Kasumi-1 (cell line): ENCODE measurements around the gene BRME1.
"Not testable (repeated sequence)": the region's sequence is repeated elsewhere in the genome, so short reads cannot be mapped to it uniquely, and the experiment has no call there.

ENCODE experiments used
- DNase-seq, 2 experiments: peaks; one replicate each; lab custom pipeline; 2025; lab: John Stamatoyannopoulos, UW

BRME1 gene

GRCh38 chr19:13865571-13866462 lies 40.1 kb downstream of the BRME1 start:
- DNase-seq = no peak

- no peak for DNase-seq
Measured at GRCh38 chr19:13864667-13865570, 41.0 kb downstream of the BRME1 start.

DNA sequence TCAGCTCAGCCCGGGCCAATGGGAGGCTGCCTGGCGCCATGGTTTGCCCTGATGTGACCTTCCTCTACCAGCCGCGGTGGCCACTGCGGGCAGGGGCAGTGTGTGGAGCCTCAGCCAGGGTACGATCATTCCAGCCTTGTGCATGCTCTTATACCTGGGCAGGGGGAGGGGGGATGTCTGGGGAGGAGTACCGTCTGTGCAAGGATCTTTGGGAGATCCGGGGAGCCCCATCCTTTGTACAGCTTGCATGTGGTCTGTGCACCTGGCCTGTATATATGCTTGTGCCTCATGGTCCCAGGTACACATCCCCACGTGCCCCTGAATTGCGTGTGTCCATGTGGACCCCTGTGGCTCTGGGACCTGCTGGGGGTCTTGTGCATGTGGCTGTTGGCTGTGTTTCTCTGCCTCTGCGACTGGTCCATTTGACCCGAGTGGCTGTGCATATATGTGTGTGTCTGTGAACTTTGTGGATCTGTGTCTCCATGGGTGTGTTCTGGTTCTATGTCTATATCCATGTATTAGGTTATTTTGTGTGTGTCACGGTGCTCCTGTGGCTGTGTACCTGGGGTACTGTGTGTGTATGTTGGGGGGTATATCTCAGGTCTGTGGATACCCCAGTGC lies 41.8 kb downstream of the BRME1 start:
- no peak for DNase-seq

DNA sequence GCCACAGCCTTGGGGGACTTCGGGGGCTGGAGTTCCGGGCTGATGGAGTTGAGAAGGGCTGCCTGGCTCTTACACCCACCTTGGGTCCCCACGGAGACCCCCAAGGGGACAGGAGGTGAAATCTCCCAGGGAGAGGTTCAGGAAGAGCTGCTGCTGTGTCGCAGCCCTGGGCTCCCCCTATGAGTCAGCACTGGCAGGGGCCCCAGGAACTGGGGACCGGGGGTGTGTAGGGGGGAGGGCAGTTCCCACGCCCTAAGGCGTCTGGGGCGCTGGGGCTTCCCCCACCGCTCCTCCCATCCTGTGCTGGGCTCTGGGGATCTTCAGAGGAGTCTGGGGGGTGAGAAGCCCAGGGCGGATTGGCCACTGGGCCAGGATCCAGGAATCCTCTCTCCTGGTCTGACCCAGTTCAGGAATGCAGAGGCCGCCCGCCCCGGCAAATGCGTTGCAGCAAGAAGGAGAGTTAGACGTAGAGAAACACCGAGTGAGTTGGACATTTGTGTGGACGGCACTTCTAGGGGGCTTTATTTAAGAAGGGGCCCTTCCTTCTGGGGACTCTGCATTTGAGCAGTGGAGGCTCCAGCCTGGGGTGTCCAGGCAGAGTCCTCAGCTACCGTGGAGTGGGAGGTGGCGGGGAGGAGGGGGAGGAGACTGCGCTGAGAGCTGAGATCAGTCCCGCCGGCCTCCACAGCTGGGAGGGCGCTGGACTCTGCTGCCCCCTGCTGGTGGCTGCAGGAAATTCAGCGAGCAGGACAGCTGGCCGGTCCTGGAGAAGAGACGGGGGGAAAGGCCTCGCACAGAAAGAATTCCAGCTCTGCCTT lies 44.0 kb downstream of the BRME1 start:
- DNase-seq = peak; percentile 80 to 85

GRCh38 chr19:13861392-13861713 lies 44.6 kb downstream of the BRME1 start:
- peak in 1 of 2 experiments; percentile 26 for DNase-seq

DNA sequence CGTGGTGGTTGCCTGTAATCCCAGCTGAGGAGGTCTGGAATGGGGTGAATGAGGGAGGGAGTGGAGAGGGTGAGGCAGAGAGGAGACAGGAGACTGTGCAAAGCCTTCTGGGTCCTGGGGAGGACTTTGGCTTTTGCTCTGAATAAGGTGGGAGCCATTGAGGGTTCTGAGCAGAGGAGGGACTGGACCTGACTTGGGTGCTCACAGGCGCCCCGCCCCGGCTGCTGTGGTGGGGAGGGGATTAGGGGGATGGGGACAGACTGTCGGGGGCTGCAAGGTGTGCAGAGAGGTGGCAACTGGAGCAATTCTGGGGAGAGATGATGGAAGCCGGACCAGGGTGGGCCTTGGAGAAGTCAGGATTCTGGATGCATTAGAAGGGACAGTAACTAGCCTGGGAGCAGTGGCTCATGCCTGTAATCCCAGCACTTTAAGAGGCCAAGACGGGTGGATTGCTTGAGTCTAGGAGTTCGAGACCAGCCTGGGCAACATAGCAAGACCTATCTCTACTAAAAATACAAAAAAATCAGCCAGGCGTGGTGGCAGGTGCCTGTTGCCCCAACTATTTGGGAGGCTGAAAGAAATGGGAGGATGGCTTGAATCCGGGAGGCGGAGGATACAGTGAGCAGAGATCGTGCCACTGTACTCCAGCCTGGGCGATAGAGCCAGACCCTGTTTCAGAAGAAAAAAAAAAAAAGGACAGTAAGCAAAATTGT lies 45.1 kb downstream of the BRME1 start:
- no peak for DNase-seq

- peak in 1 of 2 experiments; percentile 37 for DNase-seq
Measured at GRCh38 chr19:13859361-13859880, 46.5 kb downstream of the BRME1 start.

DNA sequence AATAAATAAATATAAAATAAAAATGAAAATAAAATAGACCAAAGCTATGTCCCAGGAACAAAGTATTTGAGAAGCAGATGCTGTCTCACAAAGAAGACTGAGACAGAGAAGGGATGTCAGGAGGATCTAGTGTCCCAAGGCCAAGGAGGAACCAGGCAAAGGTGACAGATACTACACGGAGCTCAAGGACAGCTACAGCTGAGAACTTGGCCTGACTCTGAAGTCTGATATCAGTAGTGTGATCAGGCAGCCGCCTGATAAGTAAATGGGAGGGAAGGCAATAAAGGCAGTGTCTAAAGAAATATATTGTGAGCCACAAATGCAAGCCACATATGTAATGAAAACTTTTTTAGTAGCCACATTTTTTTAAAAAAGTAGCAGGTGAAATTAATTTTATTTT lies 49.4 kb downstream of the BRME1 start:
- no peak for DNase-seq

DNA sequence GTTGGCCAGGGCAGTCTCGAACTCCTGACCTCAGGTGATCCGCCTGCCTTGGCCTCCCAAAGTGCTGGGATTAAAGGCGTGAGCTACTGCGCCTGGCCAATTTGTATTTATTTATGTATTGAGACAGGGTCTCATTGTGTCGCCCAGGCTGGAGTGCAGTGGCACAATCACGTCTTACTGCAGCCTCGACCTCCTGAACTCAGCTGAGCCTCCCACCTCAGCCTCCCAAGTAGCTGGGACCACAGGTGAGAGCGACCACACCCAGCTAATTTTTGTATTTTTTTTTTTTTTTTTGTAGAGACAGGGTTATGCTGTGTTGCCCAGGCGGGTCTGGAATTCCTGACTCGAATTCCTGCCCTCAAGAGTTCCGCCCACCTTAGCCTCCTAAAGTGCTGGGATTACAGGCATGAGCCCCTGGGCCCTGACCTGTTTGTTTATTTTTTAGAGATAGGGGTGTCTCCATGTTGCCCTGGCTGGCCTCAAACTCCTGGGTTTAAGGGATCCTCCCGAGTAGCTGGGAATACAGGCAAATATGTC lies 53.7 kb downstream of the BRME1 start:
- DNase-seq = not testable (repeated sequence)

GRCh38 chr19:13851734-13852114 lies 54.2 kb downstream of the BRME1 start:
- DNase-seq = not testable (repeated sequence)

DNA sequence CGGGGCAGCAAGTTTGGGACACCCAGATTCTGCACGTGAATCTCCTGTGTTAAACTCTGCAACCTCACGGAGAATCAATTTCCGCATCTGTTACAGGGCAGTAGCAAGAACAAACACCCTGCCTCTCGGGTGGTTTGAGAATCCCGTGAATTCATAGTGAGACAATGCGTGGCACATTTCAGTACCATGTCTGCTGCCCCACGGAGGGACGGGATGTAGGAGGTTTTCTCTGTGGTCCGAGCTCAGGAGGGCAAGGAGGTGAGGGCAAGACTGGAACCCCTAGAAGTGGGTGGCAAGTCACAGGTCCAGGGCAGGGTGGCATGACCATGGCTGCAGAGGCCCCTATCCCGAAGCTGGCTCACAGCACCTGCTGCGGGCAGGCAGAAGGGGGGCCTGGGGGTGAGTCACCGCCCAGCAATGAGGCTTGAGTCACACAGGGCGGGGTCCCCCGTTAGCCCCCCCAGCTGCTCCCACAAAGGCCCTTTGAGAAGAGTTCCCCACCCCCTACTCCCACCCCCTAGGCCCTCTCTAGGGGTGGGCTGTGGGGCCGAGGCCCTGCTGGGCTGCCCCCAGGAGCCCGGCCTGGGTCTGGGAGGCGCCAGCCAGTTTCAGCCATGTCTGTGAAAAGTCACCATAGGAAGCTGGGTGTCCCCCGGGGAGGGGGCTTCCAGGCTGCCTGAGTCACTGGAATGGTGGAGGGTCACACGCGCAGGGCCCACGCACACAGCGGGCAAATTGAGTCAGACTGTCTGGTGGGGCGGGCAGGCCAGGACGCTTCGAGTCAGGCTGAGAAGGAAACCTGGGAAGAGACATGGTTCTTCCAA lies 54.8 kb downstream of the BRME1 start:
- no peak for DNase-seq

DNA sequence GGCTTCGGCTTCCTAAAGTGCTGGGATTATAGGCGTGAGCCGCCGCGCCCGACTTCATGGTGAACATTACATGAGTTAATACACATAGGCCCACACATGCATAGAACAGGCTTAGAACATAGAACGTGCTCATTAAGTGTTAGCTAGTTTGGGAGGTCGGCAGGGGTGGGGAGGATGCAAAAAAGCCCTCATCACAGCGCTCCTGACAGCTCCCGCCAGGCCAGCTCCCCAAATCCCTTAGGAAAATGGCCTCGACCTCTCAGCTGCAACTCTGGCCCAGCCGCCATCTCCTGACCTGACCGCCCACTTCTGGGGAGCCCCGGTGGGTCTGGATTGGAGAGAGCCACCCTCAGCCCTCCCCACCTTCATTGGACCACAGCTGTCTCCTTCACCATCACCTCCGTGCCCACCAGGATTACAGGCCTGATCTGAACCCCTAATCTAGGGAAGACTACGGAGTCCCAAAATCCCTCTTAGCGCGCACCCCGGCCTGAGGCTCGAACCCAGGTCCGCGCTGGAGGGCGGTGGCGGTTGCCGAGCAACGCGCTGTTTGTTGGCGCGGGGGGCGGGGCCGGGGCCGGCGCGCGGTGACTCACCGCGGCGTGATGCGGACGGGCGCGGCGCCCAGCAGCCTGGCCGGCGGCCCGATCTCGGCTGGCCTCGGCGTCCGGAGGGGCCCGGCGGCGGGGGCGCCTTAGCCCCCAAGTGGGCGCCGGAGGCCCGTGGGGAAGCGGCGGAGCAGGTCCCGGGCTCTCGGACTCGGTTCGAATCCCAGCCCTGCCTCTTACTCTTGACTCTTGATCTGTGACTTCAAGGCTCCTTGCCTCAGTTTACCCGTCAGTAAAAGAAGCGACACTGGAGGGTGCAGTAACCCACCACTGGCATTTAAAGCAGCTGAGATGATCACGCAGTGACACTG lies 55.7 kb downstream of the BRME1 start:
- no peak for DNase-seq

DNA sequence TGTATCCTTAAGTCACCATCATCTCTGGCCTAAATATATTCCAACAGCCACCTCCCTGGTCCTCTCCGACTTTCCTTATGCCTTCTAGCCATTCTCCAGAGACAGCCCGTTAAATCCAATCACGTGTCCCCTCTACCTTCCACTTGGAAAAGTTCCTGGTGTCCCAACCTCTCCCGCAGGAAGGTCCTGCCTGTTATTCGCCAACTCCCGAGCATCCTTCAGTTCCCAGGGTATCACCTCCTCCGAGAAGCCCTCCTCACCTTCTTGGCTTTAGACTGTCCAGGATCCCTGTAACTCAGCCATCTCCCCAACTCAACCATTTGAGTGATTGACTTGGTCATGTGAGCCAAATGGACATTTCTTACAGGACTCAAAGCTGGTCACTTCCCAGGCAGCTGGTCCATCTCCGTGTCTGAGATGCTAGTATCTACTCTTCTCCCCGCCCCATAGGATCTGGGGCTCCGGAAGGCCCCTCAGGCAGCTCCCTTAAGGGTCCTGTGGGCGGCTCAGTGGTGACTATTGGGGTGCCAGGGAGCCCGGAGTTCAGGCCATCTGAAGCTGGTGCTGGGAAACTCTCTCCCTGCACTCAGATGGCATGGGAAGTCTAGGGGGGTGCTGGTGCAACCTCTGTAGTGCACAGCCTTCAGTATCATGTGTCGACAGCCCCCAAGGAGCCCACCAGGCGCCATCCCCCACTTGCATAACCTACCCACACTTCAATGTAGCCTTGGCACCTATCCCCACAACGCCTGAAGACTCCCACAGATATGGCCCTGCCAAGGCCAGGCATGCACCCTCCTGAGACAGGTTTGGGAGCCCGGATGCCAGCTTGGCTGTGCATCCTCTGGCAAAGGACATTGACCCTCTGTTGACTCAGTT lies 56.9 kb downstream of the BRME1 start:
- DNase-seq = no peak

- no peak for DNase-seq
Measured at GRCh38 chr19:13848340-13848677, 57.6 kb downstream of the BRME1 start.

- DNase-seq = peak; percentile 72 to 83
Measured at GRCh38 chr19:13847407-13848339, 58.2 kb downstream of the BRME1 start.
